ENCODE results near the gene SCART1.

GRCh38 chr10:133446979-133447378 is 6.8 kb upstream of the SCART1 start:
- TF ChIP-seq CTCF (IDR thresholded peaks at IDR 0.05; ENCODE audit: extremely low read depth in 1 of 2, insufficient read depth in 1 of 2, low read depth in 1 of 2, low read length in 2 of 2), result no peak
- no peak for TF ChIP-seq POLR2A (IDR thresholded peaks at IDR 0.05; ENCODE audit: low read depth, low read length)
- TF ChIP-seq MYC (IDR thresholded peaks at IDR 0.05; ENCODE audit: low read depth, low read length), result no peak
- no peak for TF ChIP-seq JUN (IDR thresholded peaks at IDR 0.05; ENCODE audit: borderline replicate concordance, insufficient read depth, insufficient read length, low read depth)
- no peak for TF ChIP-seq EZH2 (IDR thresholded peaks at IDR 0.05; ENCODE audit: borderline replicate concordance, low read depth, low read length, severe bottlenecking)
- no peak for TF ChIP-seq POLR2AphosphoS5 (IDR thresholded peaks at IDR 0.05; ENCODE audit: insufficient read depth, low read depth, low read length)
